Embryonic facial prominence (tissue), 1 donor: ENCODE measurements around the gene GABRR1.

Experiments used
- DNase-seq: peaks from one replicate; pipeline ENCODE4 v3.0.0-alpha.2; 2016; ENCODE audit errors: extremely low spot score

GABRR1 gene

GRCh38 chr6:89215391-89215790 lies 1.8 kb downstream of the GABRR1 start:
- DNase-seq = no peak

- no peak for DNase-seq
Measured at GRCh38 chr6:89214197-89214596, 3.0 kb downstream of the GABRR1 start.

GRCh38 chr6:89212472-89212871 lies 4.7 kb downstream of the GABRR1 start:
- DNase-seq = no peak

GRCh38 chr6:89209457-89209856 lies 7.7 kb downstream of the GABRR1 start:
- DNase-seq = no peak

GRCh38 chr6:89208551-89208950 lies 8.6 kb downstream of the GABRR1 start:
- DNase-seq = no peak

- no peak for DNase-seq
Measured at GRCh38 chr6:89205819-89206218, 11.3 kb downstream of the GABRR1 start.

GRCh38 chr6:89204096-89204495 lies 13.1 kb downstream of the GABRR1 start:
- no peak for DNase-seq

GRCh38 chr6:89200706-89201215 lies 16.4 kb downstream of the GABRR1 start:
- no peak for DNase-seq

- DNase-seq = no peak
Measured at GRCh38 chr6:89199579-89199978, 17.6 kb downstream of the GABRR1 start.

- DNase-seq = no peak
Measured at GRCh38 chr6:89198235-89198634, 18.9 kb downstream of the GABRR1 start.

- no peak for DNase-seq
Measured at GRCh38 chr6:89197141-89197540, 20.0 kb downstream of the GABRR1 start.

- no peak for DNase-seq
Measured at GRCh38 chr6:89194559-89194958, 22.6 kb downstream of the GABRR1 start.

GRCh38 chr6:89190741-89191140 lies 26.4 kb downstream of the GABRR1 start:
- no peak for DNase-seq

- DNase-seq = no peak
Measured at GRCh38 chr6:89187504-89187903, 29.7 kb downstream of the GABRR1 start.

GRCh38 chr6:89186762-89187161 lies 30.4 kb downstream of the GABRR1 start:
- DNase-seq = no peak

- DNase-seq = no peak
Measured at GRCh38 chr6:89184344-89184743, 32.8 kb downstream of the GABRR1 start.

- no peak for DNase-seq
Measured at GRCh38 chr6:89183294-89183693, 33.9 kb downstream of the GABRR1 start.

GRCh38 chr6:89180971-89181370 lies 36.2 kb downstream of the GABRR1 start:
- no peak for DNase-seq

GRCh38 chr6:89180112-89180511 lies 37.0 kb downstream of the GABRR1 start:
- DNase-seq = no peak

GRCh38 chr6:89173634-89174033 lies 43.5 kb downstream of the GABRR1 start:
- DNase-seq = no peak

GRCh38 chr6:89172131-89172530 lies 45.0 kb downstream of the GABRR1 start:
- no peak for DNase-seq

GRCh38 chr6:89162047-89162371 lies 55.1 kb downstream of the GABRR1 start:
- no peak for DNase-seq

GRCh38 chr6:89161326-89162046 lies 55.7 kb downstream of the GABRR1 start:
- DNase-seq = no peak
